Measurements from ENCODE around the gene PMEPA1.
"Not testable (repeated sequence)": the region's sequence is repeated elsewhere in the genome, so short reads cannot be mapped to it uniquely, and the experiment has no call there.

- not testable (repeated sequence) for TF ChIP-seq CTCF (conservative IDR thresholded peaks at IDR 0.05; ENCODE audit: low read depth in 2 of 2); ZNF331 (CRISPR knock-in tag; IDR thresholded peaks at IDR 0.05; ENCODE audit: low read depth); EZH2 (IDR thresholded peaks at IDR 0.05; ENCODE audit: low read depth, unreplicated experiment)
Observed at GRCh38 chr20:57629491-57629901, 80.3 kb downstream of the PMEPA1 start.

All from GM23338 (cell line).